ENCODE measurements around the gene PICALM.

DNA sequence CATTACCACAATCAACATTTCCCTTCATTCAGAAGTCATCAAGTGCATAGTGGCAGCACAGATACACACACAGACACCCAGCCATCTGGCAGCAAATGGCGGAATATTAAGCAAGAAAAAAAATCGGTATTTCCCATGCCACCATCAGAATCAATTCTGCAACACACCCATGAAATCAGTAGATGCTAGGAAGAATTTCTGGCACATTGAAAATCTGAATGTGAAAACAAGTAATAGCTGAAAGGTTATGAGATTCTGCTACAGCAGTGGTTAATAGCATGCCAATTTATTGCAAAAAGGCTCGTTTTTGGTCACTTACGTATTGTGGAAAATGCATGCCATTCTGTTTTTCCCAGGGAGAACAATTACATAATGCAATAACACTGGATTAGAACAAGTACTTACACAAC, 91.1 kb downstream of the PICALM start:
- TF ChIP-seq CTCF (conservative IDR thresholded peaks at IDR 0.05; ENCODE audit: low read length) (no peak), EZH2phosphoT487 (IDR thresholded peaks at IDR 0.05; ENCODE audit: borderline replicate concordance) (no peak)

All from Loucy (cell line).